ENCODE data around the gene OR7A5. TPM values are rescaled to one million over a fixed set of nuclear protein-coding genes. Genes with fewer than 3 reads are reported as not detected.
"Not testable (repeated sequence)": the region's sequence is repeated elsewhere in the genome, so short reads cannot be mapped to it uniquely, and the experiment has no call there.

OR7A5 gene
- polyA plus RNA-seq, 2 donors: not detected

DNA sequence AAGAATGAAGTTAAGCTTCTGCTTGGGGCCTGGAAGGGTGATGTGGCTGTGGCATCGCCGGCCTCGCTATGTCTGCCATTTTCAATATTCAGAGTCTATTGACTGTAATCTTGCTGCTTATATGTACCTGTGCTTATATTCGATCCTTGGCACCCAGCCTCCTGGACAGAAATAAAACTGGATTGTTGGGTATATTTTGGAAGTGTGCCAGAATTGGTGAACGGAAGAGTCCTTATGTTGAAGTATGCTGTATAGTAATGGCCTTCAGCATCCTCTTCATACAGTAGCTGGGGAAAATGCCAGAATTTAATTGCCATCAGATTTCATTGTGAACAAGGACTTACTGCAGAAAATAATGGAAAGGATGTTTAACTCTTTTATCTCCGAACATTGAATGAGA, 42.7 kb downstream of the OR7A5 start:
- H3K9me3 ChIP-seq (ENCODE audit: control insufficient read depth in 2 of 2, insufficient read depth in 1 of 2, low read depth in 1 of 2, low read length in 1 of 2); H3K4me3 ChIP-seq (ENCODE audit: low read depth in 1 of 2, low read length in 2 of 2); H3K27me3 ChIP-seq (ENCODE audit: control insufficient read depth in 1 of 2, insufficient read depth in 2 of 2, low read length in 2 of 2); H3K27ac ChIP-seq (ENCODE audit: low read depth in 2 of 2, low read length in 1 of 2); H3K36me3 ChIP-seq (ENCODE audit: control insufficient read depth in 2 of 2, insufficient read depth in 2 of 2, low read length in 1 of 2); H3K4me1 ChIP-seq (ENCODE audit: control insufficient read depth in 2 of 2, insufficient read depth in 2 of 2, low read length in 1 of 2): not testable (repeated sequence)
- WGBS, 2 donors: 74 to 77% methylated on average over 6 of the region's 6 CpGs

DNA sequence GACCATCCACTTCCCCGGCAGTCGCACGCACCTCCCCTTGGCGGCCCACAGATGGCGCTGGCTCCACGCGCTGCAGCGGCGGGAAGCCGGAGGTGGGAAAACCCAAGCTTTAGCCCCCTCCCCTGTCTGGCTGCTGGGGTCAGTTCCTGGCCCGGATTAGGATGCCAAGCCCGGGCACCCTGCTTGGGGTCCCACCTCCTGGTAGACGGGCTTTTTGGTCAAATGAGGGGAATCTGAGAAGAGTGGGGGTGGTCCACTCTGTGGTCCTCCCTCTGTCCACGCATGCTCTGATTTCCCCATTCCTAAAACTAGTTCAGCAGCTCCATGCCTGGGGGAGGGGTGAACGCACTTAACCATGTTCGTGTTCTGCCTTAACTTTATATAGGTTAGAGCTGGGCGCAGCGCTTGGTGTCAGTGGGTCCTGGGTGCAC, 48.5 kb downstream of the OR7A5 start:
- no peak overlapping the region for H3K4me3 ChIP-seq (ENCODE audit: low read depth in 1 of 2, low read length in 2 of 2)
- 16 to 17% methylated on average over 18 of the region's 18 CpGs for WGBS, 2 donors

DNA sequence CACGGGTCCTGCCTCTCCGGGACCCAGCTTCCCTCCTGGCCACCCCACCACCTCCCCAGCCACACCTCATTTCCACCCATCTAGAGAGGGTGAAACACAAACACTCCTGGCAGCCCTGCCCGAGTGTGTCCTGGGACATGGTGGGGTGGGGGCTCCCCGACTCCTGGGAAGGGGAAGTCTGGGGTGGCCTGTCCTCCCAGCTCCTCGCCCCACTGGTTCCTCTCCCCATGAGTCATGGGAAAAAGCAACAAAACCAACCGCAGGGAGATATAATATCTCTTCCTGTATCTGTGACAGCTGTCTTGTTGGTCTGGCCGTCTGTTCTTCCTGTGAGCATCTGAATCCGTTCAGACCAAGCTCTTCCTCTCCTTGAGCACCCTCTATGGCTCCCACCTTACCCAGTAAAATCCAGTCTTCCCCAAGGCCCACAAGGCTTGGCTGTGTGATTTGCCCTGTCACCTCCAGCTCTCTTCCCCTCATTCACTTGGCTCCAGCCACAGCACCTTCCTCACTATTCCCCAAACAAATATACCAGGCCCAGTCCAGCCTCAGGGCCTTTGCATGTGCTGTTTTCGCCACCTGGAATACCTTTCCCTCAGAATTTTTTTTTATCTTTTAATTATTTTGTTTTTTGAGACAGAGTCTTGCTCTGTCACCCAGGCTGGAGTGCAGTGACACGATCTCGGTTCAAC, 49.7 kb downstream of the OR7A5 start:
- not testable (repeated sequence) for H3K4me1 ChIP-seq (ENCODE audit: control insufficient read depth in 2 of 2, insufficient read depth in 2 of 2, low read length in 1 of 2); H3K27ac ChIP-seq (ENCODE audit: low read depth in 2 of 2, low read length in 1 of 2); H3K4me3 ChIP-seq (ENCODE audit: low read depth in 1 of 2, low read length in 2 of 2); H3K27me3 ChIP-seq (ENCODE audit: control insufficient read depth in 1 of 2, insufficient read depth in 2 of 2, low read length in 2 of 2); H3K9me3 ChIP-seq (ENCODE audit: control insufficient read depth in 2 of 2, insufficient read depth in 1 of 2, low read depth in 1 of 2, low read length in 1 of 2); H3K36me3 ChIP-seq (ENCODE audit: control insufficient read depth in 2 of 2, insufficient read depth in 2 of 2, low read length in 1 of 2)
- 43 to 51% methylated on average over 9 of the region's 11 CpGs for WGBS, 2 donors

More for the DNA sequence above, 48.5 kb downstream of the OR7A5 start:
- no peaks in the 10 kb centered on the region for H3K27me3 ChIP-seq (ENCODE audit: control insufficient read depth in 1 of 2, insufficient read depth in 2 of 2, low read length in 2 of 2)
- no peaks in the 10 kb centered on the region for H3K4me1 ChIP-seq (ENCODE audit: control insufficient read depth in 2 of 2, insufficient read depth in 2 of 2, low read length in 1 of 2)
- H3K36me3 ChIP-seq (ENCODE audit: control insufficient read depth in 2 of 2, insufficient read depth in 2 of 2, low read length in 1 of 2): no peaks in the 10 kb centered on the region
- no peaks in the 10 kb centered on the region for H3K9me3 ChIP-seq (ENCODE audit: control insufficient read depth in 2 of 2, insufficient read depth in 1 of 2, low read depth in 1 of 2, low read length in 1 of 2)
- no peak overlapping the region for H3K27ac ChIP-seq (ENCODE audit: low read depth in 2 of 2, low read length in 1 of 2)

DNA sequence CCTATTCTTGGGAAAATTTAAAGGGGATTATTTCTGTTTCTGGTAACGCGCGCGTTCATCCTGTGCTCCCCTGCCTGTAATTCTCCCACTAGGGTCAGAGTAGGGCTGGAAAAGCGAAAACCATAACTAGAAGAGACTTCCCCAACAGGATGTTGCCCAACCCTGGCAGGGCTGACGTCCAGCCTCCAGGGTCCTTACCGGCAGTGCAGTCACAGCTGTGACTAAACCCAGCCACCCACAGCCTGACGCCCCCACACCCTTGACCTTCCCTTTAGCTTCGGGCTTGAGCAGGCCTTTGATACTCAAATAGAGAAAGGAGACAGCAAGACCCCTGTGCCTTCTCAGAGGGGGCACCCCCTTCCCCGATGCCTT, 50.3 kb downstream of the OR7A5 start:
- not testable (repeated sequence) for H3K4me1 ChIP-seq (ENCODE audit: control insufficient read depth in 2 of 2, insufficient read depth in 2 of 2, low read length in 1 of 2); H3K4me3 ChIP-seq (ENCODE audit: low read depth in 1 of 2, low read length in 2 of 2); H3K27ac ChIP-seq (ENCODE audit: low read depth in 2 of 2, low read length in 1 of 2); H3K9me3 ChIP-seq (ENCODE audit: control insufficient read depth in 2 of 2, insufficient read depth in 1 of 2, low read depth in 1 of 2, low read length in 1 of 2); H3K27me3 ChIP-seq (ENCODE audit: control insufficient read depth in 1 of 2, insufficient read depth in 2 of 2, low read length in 2 of 2); H3K36me3 ChIP-seq (ENCODE audit: control insufficient read depth in 2 of 2, insufficient read depth in 2 of 2, low read length in 1 of 2)
- 47 to 50% methylated on average over 9 of the region's 10 CpGs for WGBS, 2 donors

DNA sequence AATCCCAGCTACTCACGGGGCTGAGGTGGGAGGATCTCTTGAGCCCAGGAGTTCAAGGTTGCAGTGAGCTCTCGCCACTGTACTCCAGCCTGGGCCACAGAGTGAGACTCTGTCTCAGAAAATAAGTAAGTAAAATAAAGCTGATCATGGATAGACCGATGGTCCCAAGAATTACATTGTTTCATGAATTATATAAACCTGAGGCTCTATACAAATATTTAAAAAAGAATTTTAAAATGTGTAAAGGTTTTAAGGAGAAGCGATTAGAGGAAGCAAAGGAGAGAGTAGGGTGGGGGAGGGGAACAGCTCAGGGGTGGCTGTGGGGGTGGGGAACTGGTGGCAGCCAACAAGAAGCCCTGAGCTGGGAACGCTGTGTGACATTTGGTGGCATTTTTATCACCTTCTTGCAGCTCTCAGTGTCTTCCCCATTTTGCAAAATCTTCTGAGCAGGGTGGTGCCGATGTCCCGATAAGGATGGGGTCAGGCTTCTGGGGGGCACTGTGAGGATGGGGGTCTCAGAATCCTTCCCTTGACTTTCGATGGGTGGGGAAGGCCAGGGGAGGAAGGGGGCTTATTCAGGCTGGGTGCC, 51.5 kb downstream of the OR7A5 start:
- not testable (repeated sequence) for H3K27me3 ChIP-seq (ENCODE audit: control insufficient read depth in 1 of 2, insufficient read depth in 2 of 2, low read length in 2 of 2); H3K36me3 ChIP-seq (ENCODE audit: control insufficient read depth in 2 of 2, insufficient read depth in 2 of 2, low read length in 1 of 2); H3K4me1 ChIP-seq (ENCODE audit: control insufficient read depth in 2 of 2, insufficient read depth in 2 of 2, low read length in 1 of 2); H3K27ac ChIP-seq (ENCODE audit: low read depth in 2 of 2, low read length in 1 of 2); H3K9me3 ChIP-seq (ENCODE audit: control insufficient read depth in 2 of 2, insufficient read depth in 1 of 2, low read depth in 1 of 2, low read length in 1 of 2); H3K4me3 ChIP-seq (ENCODE audit: low read depth in 1 of 2, low read length in 2 of 2)
- WGBS, 2 donors: 56 to 65% methylated on average over 7 to 8 of the region's 8 CpGs

DNA sequence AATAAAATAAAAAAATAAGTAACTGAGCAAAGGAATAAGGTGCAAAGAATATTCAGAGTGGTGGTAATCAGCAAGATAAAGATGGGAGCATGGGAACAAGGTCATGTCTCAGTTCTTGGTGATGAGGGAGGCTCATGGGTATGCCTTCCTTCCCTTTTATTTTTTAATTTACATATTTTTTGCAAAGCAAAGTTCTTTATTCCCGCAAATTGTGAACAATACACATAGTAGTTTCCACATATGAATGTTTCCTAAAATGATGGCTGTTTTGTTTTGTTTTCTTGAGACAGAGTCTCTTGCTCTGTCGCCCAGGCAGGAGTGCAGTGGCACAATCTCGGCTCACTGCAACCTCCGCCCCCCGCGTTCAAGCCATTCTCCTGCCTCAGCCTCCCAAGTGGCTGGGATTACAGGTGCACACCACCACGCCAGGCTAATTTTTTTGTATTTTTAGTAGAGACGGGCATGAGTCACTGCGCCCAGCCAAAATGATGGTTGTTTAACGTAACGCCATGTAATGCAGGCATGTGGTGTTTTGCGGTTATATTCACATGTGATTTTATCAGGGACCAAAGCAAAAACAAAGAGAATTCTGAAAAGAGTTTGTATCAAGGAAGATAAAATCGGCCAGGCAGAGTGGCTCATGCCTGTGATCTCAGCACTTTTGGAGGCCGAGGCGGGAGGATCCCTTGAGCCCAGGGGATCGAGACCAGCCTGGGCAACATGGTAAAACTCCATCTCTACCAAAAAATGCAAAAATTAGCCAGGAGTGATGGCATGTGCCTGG, 52.2 kb downstream of the OR7A5 start:
- Histone ChIP-seq H3K4me3 (ENCODE audit: low read depth in 1 of 2, low read length in 2 of 2) (no peak overlapping the region), H3K27ac (ENCODE audit: low read depth in 2 of 2, low read length in 1 of 2) (no peak overlapping the region), H3K36me3 (ENCODE audit: control insufficient read depth in 2 of 2, insufficient read depth in 2 of 2, low read length in 1 of 2) (no peaks in the 10 kb centered on the region), H3K9me3 (ENCODE audit: control insufficient read depth in 2 of 2, insufficient read depth in 1 of 2, low read depth in 1 of 2, low read length in 1 of 2) (no peaks in the 10 kb centered on the region), H3K4me1 (ENCODE audit: control insufficient read depth in 2 of 2, insufficient read depth in 2 of 2, low read length in 1 of 2) (no peaks in the 10 kb centered on the region), H3K27me3 (ENCODE audit: control insufficient read depth in 1 of 2, insufficient read depth in 2 of 2, low read length in 2 of 2) (no peaks in the 10 kb centered on the region)
- whole genome bisulfite sequencing, 2 donors: 89 to 90% methylated on average over 16 of the region's 16 CpGs

DNA sequence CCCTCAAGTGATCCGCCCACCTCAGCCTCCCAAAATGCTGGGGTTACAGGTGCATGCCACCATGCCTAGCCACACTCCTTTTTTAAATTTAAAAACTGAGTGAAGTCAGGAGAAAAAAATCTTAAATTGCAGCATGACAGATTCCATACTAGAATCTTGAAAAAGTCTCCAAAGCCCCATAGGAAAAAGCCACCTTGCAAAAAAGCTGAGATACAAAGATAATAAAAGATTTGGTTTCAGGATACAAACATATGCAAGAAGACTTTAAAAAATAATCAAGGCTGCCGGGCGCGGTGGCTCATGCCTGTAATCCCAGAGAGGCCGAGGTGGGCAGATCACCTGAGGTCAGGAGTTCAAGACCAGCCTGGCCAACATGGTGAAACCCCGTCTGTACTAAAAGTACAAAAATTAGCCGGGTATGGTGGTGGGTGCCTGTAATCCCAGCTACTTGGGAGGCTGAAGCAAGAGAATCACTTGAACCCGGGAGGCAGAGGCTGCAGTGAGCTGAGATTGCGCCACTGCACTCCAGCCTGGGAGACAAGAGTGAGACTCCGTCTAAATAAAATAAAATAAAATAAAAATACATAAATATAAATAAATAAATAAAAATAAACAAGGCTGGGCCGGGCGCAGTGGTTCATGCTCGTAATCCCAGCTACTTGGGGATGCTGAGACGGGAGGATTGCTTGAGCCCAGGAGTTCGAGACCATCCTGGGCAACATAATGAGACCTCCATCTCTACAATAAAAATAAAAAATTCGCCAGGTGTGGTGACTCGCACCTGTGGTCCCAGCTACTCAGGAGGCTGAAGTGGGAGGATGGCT, 53.1 kb downstream of the OR7A5 start:
- H3K4me1 ChIP-seq (ENCODE audit: control insufficient read depth in 2 of 2, insufficient read depth in 2 of 2, low read length in 1 of 2); H3K9me3 ChIP-seq (ENCODE audit: control insufficient read depth in 2 of 2, insufficient read depth in 1 of 2, low read depth in 1 of 2, low read length in 1 of 2); H3K4me3 ChIP-seq (ENCODE audit: low read depth in 1 of 2, low read length in 2 of 2); H3K27ac ChIP-seq (ENCODE audit: low read depth in 2 of 2, low read length in 1 of 2); H3K36me3 ChIP-seq (ENCODE audit: control insufficient read depth in 2 of 2, insufficient read depth in 2 of 2, low read length in 1 of 2); H3K27me3 ChIP-seq (ENCODE audit: control insufficient read depth in 1 of 2, insufficient read depth in 2 of 2, low read length in 2 of 2): not testable (repeated sequence)
- WGBS, 2 donors: 90 to 91% methylated on average over 17 of the region's 17 CpGs

DNA sequence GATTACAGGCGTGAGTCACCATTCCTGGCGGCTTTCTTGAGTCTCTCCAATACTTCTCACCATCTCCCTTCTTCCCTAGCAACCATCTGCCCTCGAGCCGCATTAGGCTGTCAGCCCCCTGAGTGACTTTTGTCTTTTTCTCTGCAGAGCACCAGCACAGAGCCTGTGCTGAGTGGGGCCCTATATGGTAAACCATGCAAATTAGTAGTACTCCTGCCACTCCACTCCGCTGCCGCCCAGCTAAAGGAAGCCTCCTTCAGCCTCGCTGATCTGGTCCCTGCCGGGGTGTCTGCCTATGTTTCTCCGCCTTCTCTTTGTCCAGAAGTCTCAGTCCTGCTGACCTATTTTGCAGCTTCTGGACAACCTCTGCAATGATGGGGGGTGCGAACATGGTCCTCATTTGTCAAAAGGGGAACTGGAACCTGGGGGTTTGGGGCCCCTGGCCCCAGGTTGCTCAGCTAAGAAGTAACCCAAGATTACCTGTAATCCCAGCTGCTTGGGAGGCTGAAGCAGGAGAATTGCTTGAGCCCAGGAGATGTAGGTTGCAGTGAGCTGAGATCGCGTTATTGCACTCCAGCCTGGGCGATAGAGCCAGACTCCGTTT, 54.3 kb downstream of the OR7A5 start:
- H3K36me3 ChIP-seq (ENCODE audit: control insufficient read depth in 2 of 2, insufficient read depth in 2 of 2, low read length in 1 of 2); H3K27me3 ChIP-seq (ENCODE audit: control insufficient read depth in 1 of 2, insufficient read depth in 2 of 2, low read length in 2 of 2); H3K27ac ChIP-seq (ENCODE audit: low read depth in 2 of 2, low read length in 1 of 2); H3K4me3 ChIP-seq (ENCODE audit: low read depth in 1 of 2, low read length in 2 of 2); H3K4me1 ChIP-seq (ENCODE audit: control insufficient read depth in 2 of 2, insufficient read depth in 2 of 2, low read length in 1 of 2); H3K9me3 ChIP-seq (ENCODE audit: control insufficient read depth in 2 of 2, insufficient read depth in 1 of 2, low read depth in 1 of 2, low read length in 1 of 2): not testable (repeated sequence)
- WGBS, 2 donors: 71 to 75% methylated on average over 11 to 14 of the region's 14 CpGs

DNA sequence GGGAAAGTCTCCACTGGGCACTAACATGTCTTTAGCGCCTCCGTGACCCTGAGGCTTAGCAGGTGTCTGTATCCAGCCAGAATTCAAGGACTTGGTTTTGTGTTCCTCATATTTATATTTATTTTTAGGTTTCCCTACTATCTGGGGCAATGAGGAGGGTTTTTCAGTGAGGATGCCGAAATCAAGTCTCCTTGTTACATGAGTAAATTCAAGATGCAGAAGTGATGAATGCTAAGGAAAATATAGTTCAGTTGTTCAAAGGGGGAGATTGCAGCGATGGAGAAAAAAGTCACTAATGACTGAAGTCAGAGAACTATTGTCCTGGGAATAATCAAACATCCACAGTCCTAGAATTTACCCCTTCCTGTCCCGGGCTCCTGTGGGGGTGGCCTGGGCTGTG, 55.8 kb downstream of the OR7A5 start:
- WGBS, 2 donors: 50 to 53% methylated on average over 5 of the region's 5 CpGs

More for the DNA sequence above, 55.8 kb downstream of the OR7A5 start:
- Histone ChIP-seq H3K4me3 (ENCODE audit: low read depth in 1 of 2, low read length in 2 of 2) (no peak overlapping the region), H3K36me3 (ENCODE audit: control insufficient read depth in 2 of 2, insufficient read depth in 2 of 2, low read length in 1 of 2) (no peaks in the 10 kb centered on the region), H3K27me3 (ENCODE audit: control insufficient read depth in 1 of 2, insufficient read depth in 2 of 2, low read length in 2 of 2) (no peaks in the 10 kb centered on the region), H3K9me3 (ENCODE audit: control insufficient read depth in 2 of 2, insufficient read depth in 1 of 2, low read depth in 1 of 2, low read length in 1 of 2) (no peaks in the 10 kb centered on the region), H3K4me1 (ENCODE audit: control insufficient read depth in 2 of 2, insufficient read depth in 2 of 2, low read length in 1 of 2) (peaks cover 0 to 2% of the 10 kb centered on the region in 2 donors), H3K27ac (ENCODE audit: low read depth in 2 of 2, low read length in 1 of 2) (no peak overlapping the region)
